Epidermal melanocyte (primary cell): Measurements from ENCODE around the gene CALM3.

Experiments used
- DNase-seq: peaks from one replicate; pipeline ENCODE4 v3.0.0; 2011; ENCODE audit warnings: low spot score; ENCODE audit not compliant: insufficient read length

CALM3 gene

DNA sequence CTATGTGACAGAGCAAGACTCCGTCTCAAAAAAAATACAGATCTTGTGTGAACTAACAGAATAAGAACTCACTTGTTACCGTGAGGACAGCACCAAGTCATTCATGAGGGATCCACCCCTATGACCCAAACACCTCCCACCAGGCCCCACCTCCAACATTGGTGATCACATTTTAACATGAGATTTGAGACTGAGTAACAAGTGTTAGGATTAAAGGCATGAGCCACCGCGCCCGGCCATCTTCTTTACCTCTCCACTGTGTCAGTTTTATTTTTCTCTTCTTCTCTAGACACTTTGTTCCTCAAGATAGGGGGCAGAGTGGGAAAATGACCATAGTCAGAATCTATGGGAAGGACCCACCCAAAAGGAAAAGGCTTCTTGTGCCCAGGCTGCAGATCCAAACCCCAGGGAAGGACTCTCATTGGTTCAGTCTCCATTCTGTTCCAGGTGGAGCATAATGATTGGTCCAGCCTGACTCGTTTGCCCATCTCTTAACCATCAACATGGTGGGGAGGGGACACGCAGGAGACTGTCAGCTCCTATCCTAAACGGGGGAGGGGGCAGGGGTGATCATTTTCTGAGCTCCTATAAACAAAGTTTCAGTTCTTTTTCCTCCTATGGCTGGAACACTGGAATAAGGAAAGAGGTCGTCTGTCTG, 1.3 kb upstream of the CALM3 start:
- no peak for DNase-seq

DNA sequence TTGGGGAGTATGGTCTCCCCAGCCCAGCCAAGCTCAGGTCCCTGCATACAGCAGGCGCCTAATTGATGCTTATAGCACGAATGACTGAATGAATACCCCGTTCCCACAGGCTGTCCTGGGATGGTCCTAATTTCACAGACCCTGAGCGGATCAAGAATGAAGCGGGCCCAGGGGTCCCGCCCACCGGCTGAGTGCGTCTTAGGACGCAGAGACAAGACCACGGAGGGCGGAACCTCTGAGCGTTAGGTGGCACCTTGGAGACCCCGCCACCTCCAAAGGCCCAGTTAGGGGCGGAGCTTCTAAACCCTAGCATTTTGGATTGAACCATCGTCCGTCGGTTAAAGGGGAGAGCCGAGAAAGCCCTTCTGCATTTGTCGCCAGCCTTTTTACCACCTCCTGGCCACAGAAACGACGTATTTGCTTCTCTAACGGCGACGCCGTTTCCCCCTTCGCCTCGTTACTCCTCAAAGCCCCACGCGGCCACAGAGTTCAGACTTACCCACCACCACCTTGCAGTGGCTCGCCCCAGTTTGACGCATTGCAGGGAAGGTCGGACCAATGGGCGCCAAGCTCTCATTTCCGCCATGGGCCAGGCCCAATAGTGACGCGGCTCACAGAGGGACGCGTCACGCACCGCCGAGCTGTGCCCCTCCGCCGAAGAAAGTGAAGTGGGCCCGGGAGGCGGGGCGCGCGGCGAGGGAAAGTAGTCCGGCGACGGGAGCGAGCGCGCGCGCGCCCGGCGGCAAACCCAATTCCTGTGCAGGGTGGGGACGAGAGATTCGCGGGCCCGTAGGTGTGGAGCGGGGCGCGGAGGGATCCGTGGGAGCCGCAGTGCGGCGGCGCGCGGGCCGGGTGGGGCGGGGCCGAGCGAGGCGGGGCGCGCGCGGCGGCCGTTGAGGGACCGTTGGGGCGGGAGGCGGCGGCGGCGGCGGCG, 479 bp upstream of the CALM3 start:
- DNase-seq, result peak; percentile 88

DNA sequence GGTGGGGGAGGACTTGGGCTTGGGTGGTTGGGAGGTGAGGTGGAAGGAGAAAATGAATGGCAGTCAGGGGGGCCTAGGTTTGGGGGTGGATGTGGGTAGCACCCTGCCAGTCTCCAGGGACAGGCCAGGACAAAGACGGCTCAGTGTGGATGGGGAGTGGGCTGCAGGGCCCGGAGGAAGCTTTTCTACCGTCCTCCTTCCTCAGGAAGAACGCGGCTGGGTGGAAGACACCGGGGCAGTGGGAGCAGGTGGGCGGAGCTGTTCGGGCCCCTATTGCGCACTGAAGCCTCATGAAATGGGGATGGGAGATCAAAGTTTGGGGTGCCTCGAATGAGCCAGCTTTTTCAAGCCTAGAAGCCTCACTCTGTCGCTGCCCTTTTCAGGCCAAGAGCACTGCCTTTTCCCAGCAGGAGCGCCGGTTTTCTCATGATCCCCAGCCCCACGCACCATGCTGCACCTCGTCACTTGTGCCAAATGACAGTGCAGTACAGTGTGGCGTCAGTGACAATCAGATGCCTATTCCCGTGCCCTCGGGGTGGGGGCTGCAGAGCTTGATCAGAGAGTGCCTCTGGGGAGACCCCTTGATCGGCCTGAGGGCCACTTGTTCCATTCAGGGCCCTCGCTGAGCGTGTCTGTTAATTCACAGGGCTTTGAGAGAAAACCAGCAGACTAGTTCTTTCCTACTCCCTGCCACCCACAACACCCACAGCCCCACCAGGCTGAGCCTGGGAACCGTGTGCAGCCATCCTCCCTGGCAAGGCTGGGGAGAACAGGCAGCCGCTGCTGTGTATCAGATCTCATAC, 1.5 kb downstream of the CALM3 start:
- DNase-seq, result no peak

DNA sequence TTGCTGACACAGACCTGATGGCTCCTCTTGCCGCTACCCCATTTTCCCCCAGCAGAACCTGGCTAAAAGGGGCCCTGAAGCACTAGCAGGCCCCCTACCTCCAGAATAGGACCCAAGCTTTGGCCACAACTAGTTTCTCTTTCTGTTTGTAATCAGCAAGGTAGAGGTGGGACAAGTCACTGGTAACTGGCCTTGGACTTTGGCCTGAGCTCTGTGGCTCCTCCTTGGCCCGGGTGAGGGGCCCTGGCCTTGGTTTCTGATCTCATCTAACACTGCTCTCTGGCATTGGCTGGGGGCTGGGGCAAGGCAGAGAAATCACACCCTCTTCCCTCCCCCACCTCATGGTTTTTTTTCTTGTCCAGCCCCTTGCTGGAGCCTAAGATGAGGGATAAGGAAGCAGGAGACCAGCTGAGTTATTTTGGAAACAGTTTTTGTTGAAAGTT, 2.1 kb downstream of the CALM3 start:
- DNase-seq, result no peak

DNA sequence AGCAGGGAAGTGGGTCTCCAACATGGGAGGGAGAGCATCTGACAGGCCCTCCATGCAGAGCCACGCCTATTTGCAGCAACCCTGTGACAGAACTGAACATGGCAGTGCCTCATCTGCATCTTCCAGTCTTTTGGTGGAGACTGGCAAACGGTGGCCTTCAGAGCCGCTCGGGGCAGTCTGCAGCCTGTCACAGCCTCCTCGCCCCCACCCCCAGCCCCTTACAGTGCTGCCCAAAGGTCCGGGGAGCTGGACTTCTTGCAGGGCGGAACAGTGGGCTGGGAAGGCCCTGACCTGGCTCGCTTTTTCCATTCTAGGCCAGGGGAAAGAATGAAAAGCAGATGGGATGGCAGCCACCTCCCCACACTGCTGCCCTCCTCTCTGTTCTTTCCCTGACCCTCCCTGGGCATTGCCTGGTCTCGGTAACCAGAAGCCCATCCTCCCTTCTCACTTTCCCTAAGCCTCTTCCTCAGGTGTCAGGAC, 2.7 kb downstream of the CALM3 start:
- no peak for DNase-seq

DNA sequence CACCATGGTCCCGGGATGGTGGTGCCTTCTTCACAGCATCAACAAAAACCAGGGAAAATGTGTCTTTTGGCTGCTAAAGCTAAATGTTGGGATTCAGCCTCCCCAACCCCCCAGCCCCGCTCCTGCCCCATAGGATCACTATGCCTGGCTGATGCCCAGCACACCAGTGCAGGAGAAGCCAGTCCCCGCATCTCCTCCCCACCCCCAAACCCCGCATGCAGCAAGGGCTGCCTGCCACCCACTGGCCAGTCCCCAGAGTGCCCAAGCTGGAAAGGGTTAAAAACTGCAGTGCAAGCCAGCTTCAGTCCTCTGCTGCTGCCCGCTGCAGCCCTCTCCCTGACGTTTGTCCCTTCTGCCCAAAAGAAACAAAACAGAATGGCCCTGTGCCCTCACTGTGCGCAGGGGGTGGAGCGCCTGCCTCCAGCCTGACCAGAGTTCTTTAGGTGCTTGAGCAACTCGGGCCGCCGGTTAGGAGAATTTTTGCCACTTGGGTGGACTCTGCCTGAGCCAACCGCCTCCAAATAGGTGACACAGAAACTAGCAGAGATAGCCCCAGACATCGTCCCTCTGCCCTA, 3.7 kb downstream of the CALM3 start:
- DNase-seq, result no peak

DNA sequence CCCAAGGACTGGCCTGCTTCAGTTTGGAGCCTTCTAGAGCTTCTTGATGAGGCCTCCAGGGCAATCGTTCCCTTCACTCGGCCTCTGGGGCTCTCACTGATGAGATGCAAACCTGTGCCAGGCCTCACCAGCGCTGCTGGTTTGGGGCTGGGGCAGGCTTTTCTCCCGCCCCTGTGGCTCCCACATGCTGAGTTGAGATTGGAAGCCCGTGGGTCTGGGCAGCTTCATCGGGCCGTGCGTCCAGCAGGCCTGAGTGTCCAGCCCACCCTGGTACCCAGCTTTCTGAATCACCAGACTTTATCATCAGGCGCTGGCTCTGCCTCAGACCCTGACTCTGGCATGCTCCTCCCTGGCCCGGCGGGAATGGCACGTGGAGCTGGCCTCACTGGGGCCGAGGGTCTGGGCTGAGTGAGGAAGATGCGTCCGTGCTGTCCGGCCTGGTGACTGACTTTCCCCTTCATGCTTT, 4.3 kb downstream of the CALM3 start:
- DNase-seq, result no peak

DNA sequence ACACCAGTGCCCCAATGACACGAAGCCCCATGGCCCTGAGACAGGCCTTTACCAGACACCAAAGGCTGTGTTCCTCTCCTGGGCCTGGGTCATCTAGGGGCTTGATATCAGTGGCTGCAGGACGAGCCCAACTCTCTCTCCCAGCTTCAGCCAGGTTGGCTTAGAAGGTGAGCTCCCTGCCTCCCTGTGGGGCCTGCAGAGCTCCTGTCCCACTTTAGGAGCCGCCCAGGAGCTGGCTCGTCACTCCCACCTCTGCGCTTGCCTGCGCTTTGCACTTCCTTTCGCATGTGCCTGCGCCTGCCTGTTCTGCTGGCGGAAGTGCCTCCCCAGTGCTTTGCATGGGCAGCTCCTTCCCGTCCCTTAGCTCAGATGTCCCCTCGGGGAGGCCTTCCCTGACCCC, 4.9 kb downstream of the CALM3 start:
- no peak for DNase-seq

DNA sequence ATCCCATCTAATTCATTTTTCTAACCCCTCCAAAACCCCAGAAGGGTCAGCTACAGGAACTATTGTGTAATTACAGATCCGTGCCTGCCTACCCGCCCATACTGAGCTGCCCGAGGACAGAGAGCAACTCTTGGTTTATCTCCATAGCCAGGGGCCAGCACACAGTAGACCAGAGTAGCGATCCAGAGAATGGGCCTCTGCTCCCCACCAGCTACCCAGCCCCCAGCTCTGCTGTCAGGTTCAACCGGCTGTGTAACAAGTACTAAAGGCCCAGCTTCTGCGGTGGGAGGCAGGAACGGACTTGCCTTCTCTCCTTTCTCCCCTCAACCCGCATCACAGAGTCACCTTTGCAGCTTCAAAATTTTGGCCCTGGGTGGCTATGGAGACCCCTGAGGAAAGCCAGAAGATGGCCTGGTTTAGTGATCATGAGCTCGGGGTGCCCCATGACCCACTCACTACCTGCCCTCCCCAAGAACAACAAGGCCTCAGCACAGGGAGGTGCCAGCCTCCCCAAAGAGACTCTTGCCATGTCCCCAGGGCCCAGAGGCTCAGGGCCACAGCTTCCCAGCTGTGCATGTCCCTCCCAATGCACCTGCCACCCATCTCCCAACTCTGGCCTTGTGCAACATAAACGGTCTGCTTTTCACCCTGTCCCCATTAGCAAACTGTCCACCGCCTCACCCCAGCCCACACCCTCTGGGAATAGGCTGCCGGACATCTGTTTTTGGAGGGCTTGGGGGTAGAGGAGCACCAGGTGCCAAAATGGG, 5.7 kb downstream of the CALM3 start:
- no peak for DNase-seq

DNA sequence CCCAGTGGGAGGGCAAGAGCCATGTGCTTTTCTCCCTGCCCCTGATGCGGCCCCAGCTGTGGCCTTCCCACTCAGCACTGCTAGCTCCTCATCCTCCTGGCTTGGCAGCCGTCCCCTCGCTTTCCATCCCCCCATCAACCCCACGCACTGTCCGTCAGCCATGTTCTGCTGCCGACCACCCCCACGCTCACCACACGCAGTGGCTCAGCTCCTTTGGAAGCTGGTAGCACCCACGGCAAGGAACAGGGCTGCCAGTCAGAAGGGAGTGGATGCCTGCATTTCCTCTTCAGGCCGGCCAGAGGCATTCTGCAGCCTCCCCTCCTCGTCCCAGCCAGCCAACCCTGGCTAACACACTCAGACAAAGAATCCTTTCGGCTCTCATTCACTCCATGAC, 6.3 kb downstream of the CALM3 start:
- DNase-seq, result no peak

DNA sequence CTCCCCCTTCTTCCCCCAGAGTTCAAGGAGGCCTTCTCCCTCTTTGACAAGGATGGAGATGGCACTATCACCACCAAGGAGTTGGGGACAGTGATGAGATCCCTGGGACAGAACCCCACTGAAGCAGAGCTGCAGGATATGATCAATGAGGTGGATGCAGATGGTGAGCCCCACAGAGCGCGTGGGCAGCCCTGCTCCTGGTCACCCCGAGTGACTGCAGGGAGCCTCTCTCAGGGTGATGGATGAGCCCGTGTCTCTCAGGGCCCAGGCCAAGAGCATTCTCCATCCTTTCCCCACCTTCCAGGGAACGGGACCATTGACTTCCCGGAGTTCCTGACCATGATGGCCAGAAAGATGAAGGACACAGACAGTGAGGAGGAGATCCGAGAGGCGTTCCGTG, 7.0 kb downstream of the CALM3 start:
- no peak for DNase-seq

DNA sequence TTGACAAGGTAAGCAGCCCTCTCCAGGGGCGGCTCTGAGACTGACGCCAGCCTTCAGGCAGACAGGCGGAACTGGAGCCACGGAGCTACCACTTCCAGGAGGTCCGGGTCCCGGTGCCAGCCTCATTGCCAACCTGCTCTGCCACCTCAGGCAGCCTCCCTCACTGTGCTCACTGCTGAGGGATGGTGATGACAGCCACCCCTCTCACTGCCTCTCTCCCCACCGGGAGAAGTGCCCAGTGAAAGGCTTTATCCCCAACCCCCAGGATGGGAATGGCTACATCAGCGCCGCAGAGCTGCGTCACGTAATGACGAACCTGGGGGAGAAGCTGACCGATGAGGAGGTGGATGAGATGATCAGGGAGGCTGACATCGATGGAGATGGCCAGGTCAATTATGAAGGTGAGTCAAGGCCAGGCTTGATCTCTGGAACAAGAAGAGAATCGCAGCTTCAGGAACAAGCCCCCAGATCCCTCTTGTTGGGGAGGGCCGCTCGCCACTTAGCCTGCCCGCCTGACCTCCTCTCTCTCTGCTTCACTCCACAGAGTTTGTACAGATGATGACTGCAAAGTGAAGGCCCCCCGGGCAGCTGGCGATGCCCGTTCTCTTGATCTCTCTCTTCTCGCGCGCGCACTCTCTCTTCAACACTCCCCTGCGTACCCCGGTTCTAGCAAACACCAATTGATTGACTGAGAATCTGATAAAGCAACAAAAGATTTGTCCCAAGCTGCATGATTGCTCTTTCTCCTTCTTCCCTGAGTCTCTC, 7.6 kb downstream of the CALM3 start:
- DNase-seq, result no peak

DNA sequence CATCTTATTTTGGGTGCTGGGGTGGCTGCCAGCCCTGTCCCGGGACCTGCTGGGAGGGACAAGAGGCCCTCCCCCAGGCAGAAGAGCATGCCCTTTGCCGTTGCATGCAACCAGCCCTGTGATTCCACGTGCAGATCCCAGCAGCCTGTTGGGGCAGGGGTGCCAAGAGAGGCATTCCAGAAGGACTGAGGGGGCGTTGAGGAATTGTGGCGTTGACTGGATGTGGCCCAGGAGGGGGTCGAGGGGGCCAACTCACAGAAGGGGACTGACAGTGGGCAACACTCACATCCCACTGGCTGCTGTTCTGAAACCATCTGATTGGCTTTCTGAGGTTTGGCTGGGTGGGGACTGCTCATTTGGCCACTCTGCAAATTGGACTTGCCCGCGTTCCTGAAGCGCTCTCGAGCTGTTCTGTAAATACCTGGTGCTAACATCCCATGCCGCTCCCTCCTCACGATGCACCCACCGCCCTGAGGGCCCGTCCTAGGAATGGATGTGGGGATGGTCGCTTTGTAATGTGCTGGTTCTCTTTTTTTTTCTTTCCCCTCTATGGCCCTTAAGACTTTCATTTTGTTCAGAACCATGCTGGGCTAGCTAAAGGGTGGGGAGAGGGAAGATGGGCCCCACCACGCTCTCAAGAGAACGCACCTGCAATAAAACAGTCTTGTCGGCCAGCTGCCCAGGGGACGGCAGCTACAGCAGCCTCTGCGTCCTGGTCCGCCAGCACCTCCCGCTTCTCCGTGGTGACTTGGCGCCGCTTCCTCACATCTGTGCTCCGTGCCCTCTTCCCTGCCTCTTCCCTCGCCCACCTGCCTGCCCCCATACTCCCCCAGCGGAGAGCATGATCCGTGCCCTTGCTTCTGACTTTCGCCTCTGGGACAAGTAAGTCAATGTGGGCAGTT, 8.6 kb downstream of the CALM3 start:
- no peak for DNase-seq

DNA sequence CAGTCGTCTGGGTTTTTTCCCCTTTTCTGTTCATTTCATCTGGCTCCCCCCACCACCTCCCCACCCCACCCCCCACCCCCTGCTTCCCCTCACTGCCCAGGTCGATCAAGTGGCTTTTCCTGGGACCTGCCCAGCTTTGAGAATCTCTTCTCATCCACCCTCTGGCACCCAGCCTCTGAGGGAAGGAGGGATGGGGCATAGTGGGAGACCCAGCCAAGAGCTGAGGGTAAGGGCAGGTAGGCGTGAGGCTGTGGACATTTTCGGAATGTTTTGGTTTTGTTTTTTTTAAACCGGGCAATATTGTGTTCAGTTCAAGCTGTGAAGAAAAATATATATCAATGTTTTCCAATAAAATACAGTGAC, 9.3 kb downstream of the CALM3 start:
- no peak for DNase-seq

DNA sequence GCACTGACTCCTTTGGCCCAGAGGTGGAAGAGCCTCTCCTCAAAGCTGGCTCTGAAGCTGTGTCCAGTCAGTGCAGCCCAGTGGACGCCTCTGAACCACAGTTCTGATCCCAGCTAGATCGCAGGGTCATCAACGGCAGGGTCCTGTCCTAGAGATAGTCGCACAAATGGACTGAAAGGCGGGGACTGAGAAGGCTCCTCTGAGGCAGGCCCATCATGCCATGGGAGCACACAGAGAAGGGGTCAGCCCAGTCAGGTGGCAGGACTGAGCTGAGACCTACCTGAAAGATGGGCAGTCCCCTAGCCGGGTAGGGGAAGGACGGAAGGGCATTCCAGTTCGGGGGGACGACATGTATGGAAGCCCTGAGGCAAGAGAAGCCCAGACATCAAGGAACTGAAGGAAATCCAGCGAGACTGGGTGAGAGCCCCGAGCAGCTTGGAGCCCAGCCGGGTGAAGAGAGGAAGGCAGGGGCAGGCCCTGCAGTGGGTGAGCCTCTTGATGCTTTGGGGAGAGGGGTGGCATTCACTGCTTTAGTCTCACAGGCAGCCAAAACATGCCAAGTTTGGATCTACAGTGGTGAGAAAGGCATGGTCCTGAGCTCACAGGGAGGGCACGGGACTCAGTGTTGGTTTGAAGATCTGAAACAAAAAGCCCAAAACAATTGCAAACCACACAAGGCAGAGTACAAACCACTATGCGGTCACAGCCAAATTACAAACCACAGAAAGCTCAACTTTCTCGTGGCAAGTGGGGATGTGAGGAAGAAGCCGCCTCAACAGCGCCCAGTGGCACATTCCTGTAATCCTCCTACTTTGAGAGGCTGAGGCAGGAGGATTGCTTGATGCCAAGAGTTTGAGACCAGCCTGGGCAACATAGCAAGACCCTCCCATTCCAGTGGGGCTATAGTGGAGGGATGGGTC, 10.0 kb downstream of the CALM3 start:
- peak; percentile 50 for DNase-seq

DNA sequence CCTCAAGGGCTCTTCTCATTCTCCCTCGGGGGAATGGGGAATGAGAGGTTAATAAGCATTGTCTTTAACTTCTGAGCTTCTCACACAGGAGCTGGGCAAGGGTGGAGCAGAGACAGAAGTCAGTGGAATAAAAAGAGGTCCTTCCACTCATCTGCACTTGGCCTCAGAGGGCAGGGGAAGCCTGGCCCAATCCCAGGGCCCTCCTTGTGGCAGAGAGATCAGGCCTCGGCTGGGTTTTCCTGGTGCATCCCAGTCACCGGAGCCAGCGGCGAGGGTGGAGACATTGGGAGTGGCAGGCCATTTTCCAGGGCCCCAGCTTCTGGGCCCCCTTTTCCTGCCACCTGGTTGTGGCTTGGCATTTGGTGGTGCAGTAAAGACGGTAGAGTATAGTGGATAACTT, 10.6 kb downstream of the CALM3 start:
- no peak for DNase-seq

DNA sequence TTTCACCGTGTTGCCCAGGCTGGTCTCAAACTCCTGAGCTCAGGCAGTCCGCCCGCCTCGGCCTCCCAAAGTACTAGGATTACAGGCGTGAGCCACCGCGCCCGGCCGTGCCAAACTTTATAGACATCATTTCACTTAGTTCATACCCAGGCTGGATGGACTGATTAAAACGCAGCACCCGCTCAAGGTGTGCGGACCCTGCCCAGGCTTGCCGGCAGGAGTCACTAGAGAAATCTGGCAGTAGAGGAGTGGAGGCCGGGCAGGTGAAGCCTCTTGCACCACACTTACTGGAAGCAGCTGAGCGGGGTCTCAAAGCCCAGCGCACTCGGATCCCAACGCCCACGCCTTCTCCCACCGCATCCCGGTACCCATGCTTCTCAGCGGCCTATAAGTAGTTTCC, 12.4 kb downstream of the CALM3 start:
- DNase-seq, result no peak
